Epithelial cell of proximal tubule (primary cell): ENCODE measurements around the gene ZBTB37. TPM values are rescaled to one million over a fixed set of nuclear protein-coding genes. Genes with fewer than 3 reads are reported as not detected.

ENCODE experiments used
- DNase-seq: peaks from one replicate; pipeline ENCODE4 v3.0.0-alpha.2; 2011; ENCODE audit warnings: low read depth
- H3K4me3 ChIP-seq: 2 replicates; pipeline ENCODE4 v1.5.1; 2011; ENCODE audit warnings: low read depth, mild to moderate bottlenecking, low read length
- CTCF ChIP-seq: conservative IDR thresholded peaks from 2 replicates; pipeline ENCODE4 v1.5.1; 2012; ENCODE audit warnings: low read depth, mild to moderate bottlenecking, low read length
- total RNA-seq: library from RNA; depleted of rRNA; stranded (reverse); fragments of >200 nt; gene quantifications from 2 replicates; pipeline ENCODE4 v1.2.3, GENCODE V29; 2015

ZBTB37 gene
- total RNA-seq, 1 donor from 2014 or later, result 2.2 TPM

GRCh38 chr1:173913111-173913510 lies 44.9 kb downstream of the ZBTB37 start:
- no peak for DNase-seq
- no peak overlapping the region for H3K4me3 ChIP-seq
- no peak for TF ChIP-seq CTCF

- no peak for DNase-seq
- H3K4me3 ChIP-seq, result no peak overlapping the region
- TF ChIP-seq CTCF, result peak; percentile 74
Observed at GRCh38 chr1:173914366-173914871, 46.2 kb downstream of the ZBTB37 start.

- no peak overlapping the region for H3K4me3 ChIP-seq
- no peak for TF ChIP-seq CTCF
- no peak for DNase-seq
Observed at GRCh38 chr1:173915596-173915995, 47.4 kb downstream of the ZBTB37 start.

- DNase-seq, result no peak
- TF ChIP-seq CTCF, result no peak
Observed at GRCh38 chr1:173916667-173917066, 48.5 kb downstream of the ZBTB37 start.

GRCh38 chr1:173917149-173917548 lies 49.0 kb downstream of the ZBTB37 start, which contains the start of gene SERPINC1:
TSS of gene SERPINC1 (minus strand) at chr1:173917327. CDS start at chr1:173917259, 68 bp downstream.
- no peak within 1 kb of the TSS for H3K4me3 ChIP-seq
- DNase-seq, result no peak
- no peak for TF ChIP-seq CTCF

More at GRCh38 chr1:173916667-173917066, 48.5 kb downstream of the ZBTB37 start:
- no peak overlapping the region for H3K4me3 ChIP-seq

- no peak for TF ChIP-seq CTCF
- DNase-seq, result no peak
- H3K4me3 ChIP-seq, result no peak overlapping the region
Observed at GRCh38 chr1:173917635-173918493, 49.7 kb downstream of the ZBTB37 start.
